Astrocyte (in vitro differentiated cells and primary cell): Measurements from ENCODE around the gene RAP1A. TPM values are rescaled to one million over a fixed set of nuclear protein-coding genes. Genes with fewer than 3 reads are reported as not detected.

ENCODE experiments used
- DNase-seq: peaks from one replicate; pipeline ENCODE4 v3.0.0-alpha.2; 2010; ENCODE audit warnings: low read depth
- FAIRE-seq: peaks from 2 replicates; lab custom pipeline; 2011; peaks lifted over from hg19 to GRCh38; lab: Jason Lieb, UNC
- H2AFZ ChIP-seq: 2 replicates; pipeline ENCODE4 v1.6.0; 2012; ENCODE audit warnings: low read depth, low read length, inconsistent platforms
- H3K27ac ChIP-seq: 2 replicates; pipeline ENCODE4 v1.5.1; 2011; ENCODE audit warnings: low read depth, low read length, inconsistent platforms
- H3K27me3 ChIP-seq: 2 replicates; pipeline ENCODE4 v1.6.0; 2011; ENCODE audit warnings: low read length, inconsistent platforms; ENCODE audit not compliant: insufficient read depth
- H3K36me3 ChIP-seq: 2 replicates; pipeline ENCODE4 v1.5.1; 2011; ENCODE audit warnings: low read length, inconsistent platforms; ENCODE audit not compliant: insufficient read depth
- H3K4me1 ChIP-seq: 2 replicates; pipeline ENCODE4 v1.5.1; 2011; ENCODE audit warnings: low read length, inconsistent platforms; ENCODE audit not compliant: insufficient read depth
- H3K4me2 ChIP-seq: 2 replicates; pipeline ENCODE4 v1.6.0; 2012; ENCODE audit warnings: low read length, inconsistent platforms
- H3K4me3 ChIP-seq: 2 replicates; pipeline ENCODE4 v1.5.1; 2011; ENCODE audit warnings: low read depth, mild to moderate bottlenecking, low read length, inconsistent platforms; ENCODE audit not compliant: insufficient read depth
- H3K79me2 ChIP-seq: 2 replicates; pipeline ENCODE4 v1.6.0; 2012; ENCODE audit warnings: mild to moderate bottlenecking, low read length, inconsistent platforms; ENCODE audit not compliant: insufficient read depth
- H3K9ac ChIP-seq: 2 replicates; pipeline ENCODE4 v1.6.0; 2012; ENCODE audit warnings: mild to moderate bottlenecking, low read length, inconsistent platforms
- H3K9me3 ChIP-seq: 2 replicates; pipeline ENCODE4 v1.5.1; 2012; ENCODE audit warnings: low read depth, mild to moderate bottlenecking, low read length, inconsistent platforms; ENCODE audit not compliant: insufficient read depth
- H4K20me1 ChIP-seq: 2 replicates; pipeline ENCODE4 v1.6.0; 2012; ENCODE audit warnings: low read length, inconsistent platforms; ENCODE audit not compliant: insufficient read depth
- H3K27ac Mint-ChIP-seq: one replicate; pipeline ENCODE4 v1.8.0; 2021; ENCODE audit warnings: mild to moderate bottlenecking, mixed read lengths; ENCODE audit not compliant: unreplicated experiment
- H3K27me3 Mint-ChIP-seq: one replicate; pipeline ENCODE4 v1.8.0; 2021; ENCODE audit warnings: low read depth, mixed read lengths; ENCODE audit not compliant: unreplicated experiment
- H3K36me3 Mint-ChIP-seq: one replicate; pipeline ENCODE4 v1.8.0; 2021; ENCODE audit warnings: low read depth, mixed read lengths; ENCODE audit not compliant: unreplicated experiment
- H3K4me1 Mint-ChIP-seq: one replicate; pipeline ENCODE4 v1.8.0; 2021; ENCODE audit warnings: low read depth, mixed read lengths; ENCODE audit not compliant: unreplicated experiment
- H3K4me3 Mint-ChIP-seq: one replicate; pipeline ENCODE4 v1.8.0; 2021; ENCODE audit warnings: mild to moderate bottlenecking, moderate library complexity, mixed read lengths; ENCODE audit not compliant: unreplicated experiment
- H3K9me3 Mint-ChIP-seq: one replicate; pipeline ENCODE4 v1.8.0; 2021; ENCODE audit warnings: mild to moderate bottlenecking, mixed read lengths; ENCODE audit not compliant: unreplicated experiment
- EZH2 ChIP-seq: IDR thresholded peaks from 2 replicates; pipeline ENCODE4 v1.6.1; 2012; ENCODE audit warnings: mild to moderate bottlenecking, low read length, inconsistent platforms; ENCODE audit not compliant: insufficient read depth
- total RNA-seq: library from RNA; stranded (reverse); gene quantifications from 2 replicates; pipeline ENCODE4 v1.2.1, GENCODE V29; 2021
- TF ChIP-seq, protein P1 (sequence below): IDR thresholded peaks from 2 replicates; pipeline ENCODE4 v1.5.1; 2011; ENCODE audit warnings: low read depth, mild to moderate bottlenecking, inconsistent platforms, low read length, moderate library complexity; ENCODE audit not compliant: insufficient read depth

Gene RAP1A
- total RNA-seq, 1 donor from 2014 or later = 66.6 TPM

GRCh38 chr1:111720977-111721786 lies 101.6 kb downstream of the RAP1A start:
- Histone ChIP-seq H2AFZ (no peak overlapping the region), H3K9ac (no peak overlapping the region), H3K79me2 (no peaks in the 10 kb centered on the region), H3K4me2 (no peak overlapping the region), H4K20me1 (peaks cover 3% of the 10 kb centered on the region), H3K27ac (no peak overlapping the region), H3K36me3 (no peaks in the 10 kb centered on the region), H3K4me1 (no peaks in the 10 kb centered on the region), H3K27me3 (no peaks in the 10 kb centered on the region), H3K9me3 (no peaks in the 10 kb centered on the region), H3K4me3 (no peak overlapping the region)
- Mint-ChIP-seq H3K27ac (no peak overlapping the region), H3K36me3 (peaks cover 2% of the 10 kb centered on the region), H3K4me1 (no peaks in the 10 kb centered on the region), H3K4me3 (no peak overlapping the region), H3K27me3 (no peaks in the 10 kb centered on the region), H3K9me3 (no peaks in the 10 kb centered on the region)
- DNase-seq = no peak
- TF ChIP-seq, protein P1, sequence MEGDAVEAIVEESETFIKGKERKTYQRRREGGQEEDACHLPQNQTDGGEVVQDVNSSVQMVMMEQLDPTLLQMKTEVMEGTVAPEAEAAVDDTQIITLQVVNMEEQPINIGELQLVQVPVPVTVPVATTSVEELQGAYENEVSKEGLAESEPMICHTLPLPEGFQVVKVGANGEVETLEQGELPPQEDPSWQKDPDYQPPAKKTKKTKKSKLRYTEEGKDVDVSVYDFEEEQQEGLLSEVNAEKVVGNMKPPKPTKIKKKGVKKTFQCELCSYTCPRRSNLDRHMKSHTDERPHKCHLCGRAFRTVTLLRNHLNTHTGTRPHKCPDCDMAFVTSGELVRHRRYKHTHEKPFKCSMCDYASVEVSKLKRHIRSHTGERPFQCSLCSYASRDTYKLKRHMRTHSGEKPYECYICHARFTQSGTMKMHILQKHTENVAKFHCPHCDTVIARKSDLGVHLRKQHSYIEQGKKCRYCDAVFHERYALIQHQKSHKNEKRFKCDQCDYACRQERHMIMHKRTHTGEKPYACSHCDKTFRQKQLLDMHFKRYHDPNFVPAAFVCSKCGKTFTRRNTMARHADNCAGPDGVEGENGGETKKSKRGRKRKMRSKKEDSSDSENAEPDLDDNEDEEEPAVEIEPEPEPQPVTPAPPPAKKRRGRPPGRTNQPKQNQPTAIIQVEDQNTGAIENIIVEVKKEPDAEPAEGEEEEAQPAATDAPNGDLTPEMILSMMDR = no peak
- TF ChIP-seq EZH2 = no peak
- FAIRE-seq = no peak

DNA sequence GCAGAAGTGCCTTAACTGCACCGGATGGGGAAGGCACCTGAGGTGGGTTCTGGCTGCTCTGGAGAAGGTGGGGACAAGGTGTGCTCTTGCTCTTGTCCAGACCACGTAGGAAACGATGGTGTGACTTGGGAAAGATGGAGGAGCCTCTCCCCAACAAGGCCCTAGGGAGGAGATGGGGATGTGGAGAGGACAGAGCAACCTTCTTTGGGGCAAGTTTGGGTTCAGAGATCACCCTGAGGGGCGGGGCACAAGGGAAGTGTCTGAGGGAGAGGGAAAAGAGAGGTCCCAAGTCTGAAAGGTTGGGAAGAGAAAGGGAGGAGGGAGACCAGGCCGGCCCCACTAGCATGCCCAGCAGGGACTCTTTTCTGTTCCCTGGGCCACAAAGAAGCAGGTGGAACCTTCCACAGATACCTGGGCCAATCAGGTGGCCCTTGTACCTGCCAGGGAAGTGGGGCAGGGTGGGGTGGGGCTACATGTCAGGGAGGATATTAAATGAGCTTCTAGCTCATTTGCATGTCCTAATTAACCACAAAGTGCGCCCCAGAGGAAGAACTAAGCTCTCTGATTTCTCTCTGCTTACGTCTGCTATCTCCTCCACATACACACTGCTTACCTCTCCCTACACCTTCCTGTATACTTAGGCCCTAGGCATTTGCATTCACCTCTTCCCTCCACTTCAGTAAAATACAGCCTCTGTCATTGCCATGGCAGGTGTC lies 103.7 kb downstream of the RAP1A start:
- no peaks in the 10 kb centered on the region for H3K9me3 ChIP-seq
- no peaks in the 10 kb centered on the region for H3K4me1 ChIP-seq
- H4K20me1 ChIP-seq = peaks cover 3% of the 10 kb centered on the region
- Mint-ChIP-seq H3K9me3 (no peaks in the 10 kb centered on the region), H3K27ac (peak overlapping the region; percentile 60), H3K4me1 (no peaks in the 10 kb centered on the region), H3K36me3 (peaks cover 4% of the 10 kb centered on the region), H3K4me3 (no peak overlapping the region), H3K27me3 (peaks cover 2% of the 10 kb centered on the region)
- H3K9ac ChIP-seq = no peak overlapping the region
- no peaks in the 10 kb centered on the region for H3K79me2 ChIP-seq
- H3K27ac ChIP-seq = no peak overlapping the region
- TF ChIP-seq, protein P1 = no peak
- TF ChIP-seq EZH2 = no peak
- no peak overlapping the region for H2AFZ ChIP-seq
- H3K27me3 ChIP-seq = no peaks in the 10 kb centered on the region
- no peak overlapping the region for H3K4me3 ChIP-seq
- no peaks in the 10 kb centered on the region for H3K36me3 ChIP-seq
- no peak for FAIRE-seq
- H3K4me2 ChIP-seq = no peak overlapping the region
- DNase-seq = no peak
